HCT116 (cell line): ENCODE results near the gene PDE6H. TPM values are rescaled to one million over a fixed set of nuclear protein-coding genes. Genes with fewer than 3 reads are reported as not detected.

Experiments used
- ATAC-seq: fragments of 200-7000 bp; cut with Tn5 transposase; 2 replicates; pipeline ENCODE4 v1.9.1; 2020; ENCODE audit warnings: mild to moderate bottlenecking, moderate library complexity
- BruUV-seq: library from RNA; stranded (reverse); fragments of 400-500 nt; replicated peaks from 2 replicates; lab custom pipeline; 2021; lab: Mats Ljungman, UMichigan
- CTCF ChIA-PET: fragments of 300-600 bp; sonication (Branson Sonifier 250); formaldehyde crosslinking; loops from one replicate; lab custom pipeline; 2021; ENCODE audit warnings: antibody characterized with exemption; lab: Charles Lee
- POLR2A ChIA-PET: fragments of 300-600, 350-600 bp; sonication (Branson Sonifier 250); formaldehyde crosslinking; loops from one replicate; lab custom pipeline; 2021; ENCODE audit warnings: antibody characterized with exemption; lab: Charles Lee
- RAD21 ChIA-PET, 2 experiments: fragments of 300-600 bp; sonication (Branson Sonifier 250); formaldehyde crosslinking; loops; one replicate each; lab custom pipeline; 2023; ENCODE audit warnings: low total read pairs in 2 of 2; ENCODE audit not compliant: uncharacterized antibody in 2 of 2, unreplicated experiment in 2 of 2, low non-redundant PET in 1 of 2; lab: Charles Lee
- DNase-seq: peaks from one replicate; pipeline ENCODE4 v3.0.0-alpha.2; 2010; ENCODE audit warnings: low read depth, low spot score
- H2AFZ ChIP-seq: fragments of 200-600 bp; shearing (Covaris generic), sonication (generic); 2 replicates; pipeline ENCODE4 v1.6.1; 2017; ENCODE audit warnings: low read depth, mixed run types, mixed read lengths, antibody characterized with exemption, low read length; ENCODE audit not compliant: poor library complexity, severe bottlenecking
- H3K27ac ChIP-seq: 2 replicates; pipeline ENCODE4 v1.5.1; 2012; ENCODE audit warnings: low read depth, low read length
- H3K27me3 ChIP-seq: fragments of 200-600 bp; sonication (generic); 2 replicates; pipeline ENCODE4 v1.6.1; 2016; ENCODE audit warnings: mixed run types, low read length, mixed read lengths; ENCODE audit not compliant: insufficient read depth
- H3K36me3 ChIP-seq, 2 experiments: fragments of 200-500 bp in 1 of 2; fragments of 200-600 bp in 1 of 2; sonication (Bioruptor generic) in 1 of 2; sonication (generic) in 1 of 2; 2 replicates each; pipeline versions ENCODE4 v1.5.1 to v1.6.1; 2014 to 2016; ENCODE audit warnings: low read length in 2 of 2, inconsistent platforms in 1 of 2, mixed read lengths in 1 of 2, mixed run types in 1 of 2; ENCODE audit not compliant: insufficient read depth in 2 of 2, control insufficient read depth in 1 of 2
- H3K4me1 ChIP-seq, 2 experiments: fragments of 200-600 bp in 1 of 2; sonication (generic) in 1 of 2; 2 replicates each; pipeline versions ENCODE4 v1.5.1 to v1.6.1; 2012 to 2017; ENCODE audit warnings: low read length in 2 of 2, inconsistent platforms in 1 of 2, mild to moderate bottlenecking in 1 of 2, mixed read lengths in 1 of 2, mixed run types in 1 of 2, moderate library complexity in 1 of 2; ENCODE audit not compliant: insufficient read depth in 2 of 2, control insufficient read depth in 1 of 2
- H3K4me2 ChIP-seq: fragments of 200-600 bp; sonication (generic); 2 replicates; pipeline ENCODE4 v1.6.1; 2017; ENCODE audit warnings: mixed run types, low read length, mixed read lengths
- H3K4me3 ChIP-seq, 2 experiments: fragments of 200-600 bp in 1 of 2; sonication (generic) in 1 of 2; replicated peaks in 1 of 2; 2 replicates each; pipeline ENCODE4 v1.5.1; 2011 to 2016; ENCODE audit warnings: low read length in 2 of 2, control low read depth in 1 of 2, low read depth in 1 of 2, mild to moderate bottlenecking in 1 of 2, mixed read lengths in 1 of 2, mixed run types in 1 of 2
- H3K79me2 ChIP-seq: fragments of 200-600 bp; sonication (generic); 2 replicates; pipeline ENCODE4 v1.6.1; 2017; ENCODE audit warnings: mild to moderate bottlenecking, mixed run types, low read length, moderate library complexity, mixed read lengths; ENCODE audit not compliant: insufficient read depth
- H3K9ac ChIP-seq: fragments of 200-600 bp; sonication (generic); 2 replicates; pipeline ENCODE4 v1.6.1; 2016; ENCODE audit warnings: low read length, mixed read lengths
- H3K9me2 ChIP-seq: fragments of 200-600 bp; sonication (generic), shearing (Covaris generic); 2 replicates; pipeline ENCODE4 v1.6.1; 2017; ENCODE audit warnings: mixed run types, mild to moderate bottlenecking, moderate library complexity; ENCODE audit not compliant: insufficient read depth
- H3K9me3 ChIP-seq, 2 experiments: fragments of 200-500 bp in 1 of 2; fragments of 200-600 bp in 1 of 2; sonication (Bioruptor generic) in 1 of 2; sonication (generic) in 1 of 2; 2 replicates each; pipeline ENCODE4 v1.6.1; 2014 to 2017; ENCODE audit warnings: low read length in 2 of 2, mixed read lengths in 2 of 2, inconsistent platforms in 1 of 2, low read depth in 1 of 2, mild to moderate bottlenecking in 1 of 2, mixed run types in 1 of 2, moderate library complexity in 1 of 2; ENCODE audit not compliant: control insufficient read depth in 1 of 2, insufficient read depth in 1 of 2
- H4K20me1 ChIP-seq: fragments of 200-600 bp; sonication (generic), shearing (Covaris generic); 2 replicates; pipeline ENCODE4 v1.6.1; 2017; ENCODE audit warnings: mixed run types, mild to moderate bottlenecking, moderate library complexity; ENCODE audit not compliant: insufficient read depth
- CBX3 ChIP-seq: IDR thresholded peaks from 2 replicates; pipeline ENCODE4 v1.6.1; 2012; ENCODE audit warnings: low read depth
- EGR1 ChIP-seq: IDR thresholded peaks from 2 replicates; pipeline ENCODE4 v1.6.1; 2012; ENCODE audit warnings: low read depth
- ELF1 ChIP-seq: IDR thresholded peaks from 2 replicates; pipeline ENCODE4 v1.6.1; 2012; ENCODE audit warnings: low read depth, borderline replicate concordance
- FOSL1 ChIP-seq: IDR thresholded peaks from 2 replicates; pipeline ENCODE4 v1.6.1; 2012; ENCODE audit warnings: low read depth
- JUND ChIP-seq: IDR thresholded peaks from 2 replicates; pipeline ENCODE4 v1.6.1; 2012
- POLR2A ChIP-seq: IDR thresholded peaks from 2 replicates; pipeline ENCODE4 v1.7.0; 2011; ENCODE audit warnings: borderline replicate concordance; ENCODE audit not compliant: insufficient read depth, insufficient read length; ENCODE audit errors: extremely low read depth
- RAD21 ChIP-seq: IDR thresholded peaks from 2 replicates; pipeline ENCODE4 v1.6.1; 2012; ENCODE audit warnings: low read depth, mild to moderate bottlenecking
- SIN3A ChIP-seq: IDR thresholded peaks from 2 replicates; pipeline ENCODE4 v1.6.1; 2012; ENCODE audit warnings: low read depth
- SP1 ChIP-seq: IDR thresholded peaks from 2 replicates; pipeline ENCODE4 v1.6.1; 2012; ENCODE audit warnings: low read depth
- SRF ChIP-seq: IDR thresholded peaks from 2 replicates; pipeline ENCODE4 v1.6.1; 2012; ENCODE audit warnings: low read depth
- TCF7L2 ChIP-seq: IDR thresholded peaks from 2 replicates; pipeline ENCODE4 v1.7.0; 2011; ENCODE audit warnings: borderline replicate concordance, inconsistent platforms; ENCODE audit not compliant: insufficient read depth, insufficient read length; ENCODE audit errors: extremely low read depth
- YY1 ChIP-seq: IDR thresholded peaks from 2 replicates; pipeline ENCODE4 v1.6.1; 2011; ENCODE audit warnings: low read length, low read depth, moderate library complexity, mild to moderate bottlenecking; ENCODE audit not compliant: insufficient replicate concordance; ENCODE audit errors: extremely low read depth
- ZFX ChIP-seq: fragments of 450-650 bp; IDR thresholded peaks from 2 replicates; pipeline ENCODE4 v1.6.1; 2017
- ZNF274 ChIP-seq: fragments of 200-500 bp; sonication (Bioruptor generic); IDR thresholded peaks from 2 replicates; pipeline ENCODE4 v1.6.1; 2014; ENCODE audit warnings: mild to moderate bottlenecking, low read depth, low read length, inconsistent platforms
- intact Hi-C: fragments of 100-400 bp; cut with micrococcal nuclease; formaldehyde crosslinking; loops from 2 replicates; pipeline ENCODE4 v1.10.0; 2022
- total RNA-seq: library from RNA; stranded (reverse); gene quantifications from one replicate; pipeline ENCODE4 v1.2.1, GENCODE V29; 2021; ENCODE audit not compliant: unreplicated experiment
- TF ChIP-seq, protein P1 (sequence below): IDR thresholded peaks from 2 replicates; pipeline ENCODE4 v1.6.1; 2012
- TF ChIP-seq, protein P2 (sequence below): IDR thresholded peaks from 2 replicates; pipeline ENCODE4 v1.6.1; 2012; ENCODE audit warnings: low read depth
- TF ChIP-seq, protein P3 (sequence below), 3 experiments: fragments of 200-600 bp in 1 of 3; sonication (generic) in 1 of 3; IDR thresholded peaks in 2 of 3; conservative IDR thresholded peaks in 1 of 3; 2 replicates each; pipeline ENCODE4 v1.5.1; 2012 to 2017; ENCODE audit warnings: low read depth in 2 of 3, low read length in 2 of 3, antibody characterized with exemption in 1 of 3, borderline replicate concordance in 1 of 3, control low read depth in 1 of 3, mild to moderate bottlenecking in 1 of 3, mixed read lengths in 1 of 3, mixed run types in 1 of 3, moderate library complexity in 1 of 3; ENCODE audit not compliant: insufficient read depth in 1 of 3

The PDE6H gene
- total RNA-seq, 1 experiment from 2014 or later = not detected

DNA sequence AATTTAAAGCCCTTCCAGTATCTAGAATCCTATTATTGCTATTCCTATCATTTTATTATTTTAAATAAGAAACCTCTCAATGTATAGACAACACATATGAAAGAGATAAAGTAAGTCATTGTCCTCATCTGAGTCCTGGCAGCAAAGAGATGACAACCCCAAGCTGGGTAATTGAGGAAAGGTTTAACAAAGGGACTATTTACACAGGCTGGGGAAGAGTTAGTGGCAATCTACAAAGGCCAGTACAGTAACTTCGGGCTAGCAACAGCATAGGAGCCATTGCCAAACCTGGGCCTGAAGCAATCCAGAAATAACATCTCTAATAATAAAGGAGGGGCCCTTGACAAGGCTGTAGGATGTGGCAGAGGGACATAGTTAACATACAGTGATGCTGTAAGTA, 11.2 kb downstream of the PDE6H start:
- RAD21 ChIA-PET = interaction anchor here in 1 of 2 experiments (0.6 kb wide), 1 partner anchor 12 kb away, joined by 3 read pairs; no protein-coding TSS in a partner anchor
- H3K4me1 ChIP-seq = no peaks in the 10 kb centered on the region
- no peak overlapping the region for H3K27ac ChIP-seq
- H3K36me3 ChIP-seq = no peaks in the 10 kb centered on the region
- CTCF ChIA-PET = interaction anchor here (1.0 kb wide), 1 partner anchor 11 kb away, joined by 3 read pairs; no protein-coding TSS in a partner anchor
- POLR2A ChIA-PET = no interaction called here
- ATAC-seq (no peak), DNase-seq (no peak)
- no peak overlapping the region for H3K4me3 ChIP-seq
- H3K9me3 ChIP-seq = no peaks in the 10 kb centered on the region
- intact Hi-C loops = no loop called here
- no peaks in the 10 kb centered on the region for H4K20me1 ChIP-seq
- TF ChIP-seq YY1 = no peak
- no peak for TF ChIP-seq FOSL1
- TF ChIP-seq JUND = no peak
- no peak for TF ChIP-seq SRF
- TF ChIP-seq ZFX = no peak
- TF ChIP-seq TCF7L2 = no peak
- H3K9ac ChIP-seq = no peak overlapping the region
- no peak overlapping the region for H2AFZ ChIP-seq
- no peaks in the 10 kb centered on the region for H3K9me2 ChIP-seq
- no peaks in the 10 kb centered on the region for H3K27me3 ChIP-seq
- no peaks in the 10 kb centered on the region for H3K79me2 ChIP-seq
- no TSS peak for BruUV-seq
- H3K4me2 ChIP-seq = no peak overlapping the region

DNA sequence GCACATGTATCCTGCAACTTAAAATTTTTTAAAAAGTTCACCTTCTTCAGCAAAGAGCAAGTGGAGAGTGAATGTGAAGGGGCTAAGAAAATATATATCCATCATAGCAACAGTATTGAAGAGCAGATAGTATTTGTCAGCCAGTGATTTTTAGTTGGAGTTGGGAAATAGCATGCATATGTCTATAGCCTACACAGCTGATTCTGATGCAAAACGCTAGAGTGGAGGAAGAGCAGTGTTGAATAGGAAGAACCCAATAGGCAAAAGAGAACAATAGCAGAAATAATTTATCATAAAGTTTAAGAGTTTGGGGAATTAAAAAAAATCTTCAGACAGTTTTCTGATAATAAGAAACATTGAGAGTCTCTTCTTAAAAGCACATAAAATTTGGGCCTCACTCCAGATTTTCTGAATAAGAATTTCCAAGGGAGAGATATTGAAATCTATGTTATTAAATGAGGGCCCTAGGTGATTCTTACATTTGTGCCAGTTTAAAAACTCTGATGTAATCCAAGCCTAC, 12.0 kb downstream of the PDE6H start:
- no peak overlapping the region for H3K9ac ChIP-seq
- ChIA-PET POLR2A (no interaction called here), RAD21 (no interaction called here), CTCF (no interaction called here)
- H3K79me2 ChIP-seq = no peaks in the 10 kb centered on the region
- no peaks in the 10 kb centered on the region for H4K20me1 ChIP-seq
- H3K9me3 ChIP-seq = no peaks in the 10 kb centered on the region
- H2AFZ ChIP-seq = no peak overlapping the region
- H3K4me1 ChIP-seq = no peaks in the 10 kb centered on the region
- no peak overlapping the region for H3K27ac ChIP-seq
- H3K36me3 ChIP-seq = no peaks in the 10 kb centered on the region
- ATAC-seq (no peak), DNase-seq (no peak)
- intact Hi-C loops = no loop called here
- no peaks in the 10 kb centered on the region for H3K27me3 ChIP-seq
- no peaks in the 10 kb centered on the region for H3K9me2 ChIP-seq
- no peak overlapping the region for H3K4me2 ChIP-seq
- H3K4me3 ChIP-seq = no peak overlapping the region
- BruUV-seq = no TSS peak
- no peak for TF ChIP-seq EGR1
- TF ChIP-seq, protein P1, sequence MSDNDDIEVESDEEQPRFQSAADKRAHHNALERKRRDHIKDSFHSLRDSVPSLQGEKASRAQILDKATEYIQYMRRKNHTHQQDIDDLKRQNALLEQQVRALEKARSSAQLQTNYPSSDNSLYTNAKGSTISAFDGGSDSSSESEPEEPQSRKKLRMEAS = no peak
- TF ChIP-seq, protein P2, sequence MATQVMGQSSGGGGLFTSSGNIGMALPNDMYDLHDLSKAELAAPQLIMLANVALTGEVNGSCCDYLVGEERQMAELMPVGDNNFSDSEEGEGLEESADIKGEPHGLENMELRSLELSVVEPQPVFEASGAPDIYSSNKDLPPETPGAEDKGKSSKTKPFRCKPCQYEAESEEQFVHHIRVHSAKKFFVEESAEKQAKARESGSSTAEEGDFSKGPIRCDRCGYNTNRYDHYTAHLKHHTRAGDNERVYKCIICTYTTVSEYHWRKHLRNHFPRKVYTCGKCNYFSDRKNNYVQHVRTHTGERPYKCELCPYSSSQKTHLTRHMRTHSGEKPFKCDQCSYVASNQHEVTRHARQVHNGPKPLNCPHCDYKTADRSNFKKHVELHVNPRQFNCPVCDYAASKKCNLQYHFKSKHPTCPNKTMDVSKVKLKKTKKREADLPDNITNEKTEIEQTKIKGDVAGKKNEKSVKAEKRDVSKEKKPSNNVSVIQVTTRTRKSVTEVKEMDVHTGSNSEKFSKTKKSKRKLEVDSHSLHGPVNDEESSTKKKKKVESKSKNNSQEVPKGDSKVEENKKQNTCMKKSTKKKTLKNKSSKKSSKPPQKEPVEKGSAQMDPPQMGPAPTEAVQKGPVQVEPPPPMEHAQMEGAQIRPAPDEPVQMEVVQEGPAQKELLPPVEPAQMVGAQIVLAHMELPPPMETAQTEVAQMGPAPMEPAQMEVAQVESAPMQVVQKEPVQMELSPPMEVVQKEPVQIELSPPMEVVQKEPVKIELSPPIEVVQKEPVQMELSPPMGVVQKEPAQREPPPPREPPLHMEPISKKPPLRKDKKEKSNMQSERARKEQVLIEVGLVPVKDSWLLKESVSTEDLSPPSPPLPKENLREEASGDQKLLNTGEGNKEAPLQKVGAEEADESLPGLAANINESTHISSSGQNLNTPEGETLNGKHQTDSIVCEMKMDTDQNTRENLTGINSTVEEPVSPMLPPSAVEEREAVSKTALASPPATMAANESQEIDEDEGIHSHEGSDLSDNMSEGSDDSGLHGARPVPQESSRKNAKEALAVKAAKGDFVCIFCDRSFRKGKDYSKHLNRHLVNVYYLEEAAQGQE = no peak
- TF ChIP-seq YY1 = no peak
- TF ChIP-seq SP1 = no peak
- no peak for TF ChIP-seq ELF1
- TF ChIP-seq, protein P3, sequence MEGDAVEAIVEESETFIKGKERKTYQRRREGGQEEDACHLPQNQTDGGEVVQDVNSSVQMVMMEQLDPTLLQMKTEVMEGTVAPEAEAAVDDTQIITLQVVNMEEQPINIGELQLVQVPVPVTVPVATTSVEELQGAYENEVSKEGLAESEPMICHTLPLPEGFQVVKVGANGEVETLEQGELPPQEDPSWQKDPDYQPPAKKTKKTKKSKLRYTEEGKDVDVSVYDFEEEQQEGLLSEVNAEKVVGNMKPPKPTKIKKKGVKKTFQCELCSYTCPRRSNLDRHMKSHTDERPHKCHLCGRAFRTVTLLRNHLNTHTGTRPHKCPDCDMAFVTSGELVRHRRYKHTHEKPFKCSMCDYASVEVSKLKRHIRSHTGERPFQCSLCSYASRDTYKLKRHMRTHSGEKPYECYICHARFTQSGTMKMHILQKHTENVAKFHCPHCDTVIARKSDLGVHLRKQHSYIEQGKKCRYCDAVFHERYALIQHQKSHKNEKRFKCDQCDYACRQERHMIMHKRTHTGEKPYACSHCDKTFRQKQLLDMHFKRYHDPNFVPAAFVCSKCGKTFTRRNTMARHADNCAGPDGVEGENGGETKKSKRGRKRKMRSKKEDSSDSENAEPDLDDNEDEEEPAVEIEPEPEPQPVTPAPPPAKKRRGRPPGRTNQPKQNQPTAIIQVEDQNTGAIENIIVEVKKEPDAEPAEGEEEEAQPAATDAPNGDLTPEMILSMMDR (IDR thresholded peaks at IDR 0.05 in 2 of 3, conservative IDR thresholded peaks at IDR 0.05 in 1 of 3; ENCODE audit: borderline replicate concordance in 1 of 3, insufficient read depth in 1 of 3, low read depth in 2 of 3, low read length in 2 of 3) = no peak
- no peak for TF ChIP-seq TCF7L2
- no peak for TF ChIP-seq JUND
- no peak for TF ChIP-seq CBX3
- TF ChIP-seq POLR2A = no peak
- TF ChIP-seq RAD21 = no peak
- TF ChIP-seq SIN3A = no peak
- no peak for TF ChIP-seq ZNF274
